DOHH2 (cell line): ENCODE data around the gene EPS15.

Experiments used
- EZH2phosphoT487 ChIP-seq: fragments of 200-600 bp; sonication (generic); IDR thresholded peaks from 2 replicates; pipeline ENCODE4 v1.6.1; 2017; ENCODE audit warnings: borderline replicate concordance, mild to moderate bottlenecking, antibody characterized with exemption, low read length, moderate library complexity, mixed read lengths
- TF ChIP-seq, protein P1 (sequence below): fragments of 200-600 bp; sonication (generic); IDR thresholded peaks from one replicate; pipeline ENCODE4 v1.5.1; 2014; ENCODE audit warnings: antibody characterized with exemption, mild to moderate bottlenecking, low read depth, low read length; ENCODE audit not compliant: poor library complexity, severe bottlenecking

- TF ChIP-seq, protein P1, sequence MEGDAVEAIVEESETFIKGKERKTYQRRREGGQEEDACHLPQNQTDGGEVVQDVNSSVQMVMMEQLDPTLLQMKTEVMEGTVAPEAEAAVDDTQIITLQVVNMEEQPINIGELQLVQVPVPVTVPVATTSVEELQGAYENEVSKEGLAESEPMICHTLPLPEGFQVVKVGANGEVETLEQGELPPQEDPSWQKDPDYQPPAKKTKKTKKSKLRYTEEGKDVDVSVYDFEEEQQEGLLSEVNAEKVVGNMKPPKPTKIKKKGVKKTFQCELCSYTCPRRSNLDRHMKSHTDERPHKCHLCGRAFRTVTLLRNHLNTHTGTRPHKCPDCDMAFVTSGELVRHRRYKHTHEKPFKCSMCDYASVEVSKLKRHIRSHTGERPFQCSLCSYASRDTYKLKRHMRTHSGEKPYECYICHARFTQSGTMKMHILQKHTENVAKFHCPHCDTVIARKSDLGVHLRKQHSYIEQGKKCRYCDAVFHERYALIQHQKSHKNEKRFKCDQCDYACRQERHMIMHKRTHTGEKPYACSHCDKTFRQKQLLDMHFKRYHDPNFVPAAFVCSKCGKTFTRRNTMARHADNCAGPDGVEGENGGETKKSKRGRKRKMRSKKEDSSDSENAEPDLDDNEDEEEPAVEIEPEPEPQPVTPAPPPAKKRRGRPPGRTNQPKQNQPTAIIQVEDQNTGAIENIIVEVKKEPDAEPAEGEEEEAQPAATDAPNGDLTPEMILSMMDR = no peak
- TF ChIP-seq EZH2phosphoT487 = no peak
Measured at GRCh38 chr1:51345300-51345687, 173.8 kb downstream of the EPS15 start.
